Activated CD4-positive, alpha-beta memory T cell treated with anti-CD3 and anti-CD28 coated beads for 36 hours (primary cell): ENCODE data around the gene EWSR1. TPM values are rescaled to one million over a fixed set of nuclear protein-coding genes. Genes with fewer than 3 reads are reported as not detected.
"Not testable (repeated sequence)": the region's sequence is repeated elsewhere in the genome, so short reads cannot be mapped to it uniquely, and the experiment has no call there.

ENCODE experiments used
- CTCF ChIA-PET: fragments of 350-600 bp; sonication (Branson Sonifier 250); formaldehyde crosslinking; loops from one replicate; lab custom pipeline; 2021; ENCODE audit warnings: antibody characterized with exemption, inconsistent platforms; lab: Charles Lee
- POLR2A ChIA-PET: fragments of 350-600 bp; sonication (Branson Sonifier 250); formaldehyde crosslinking; loops from one replicate; lab custom pipeline; 2021; ENCODE audit warnings: antibody characterized with exemption; lab: Charles Lee
- DNase-seq: peaks from one replicate; pipeline ENCODE4 v3.0.0-alpha.2; 2020
- H3K27ac Mint-ChIP-seq: one replicate; pipeline ENCODE4 v1.8.0; 2021; ENCODE audit warnings: mixed read lengths
- H3K27me3 Mint-ChIP-seq: one replicate; pipeline ENCODE4 v1.8.0; 2021; ENCODE audit warnings: mixed read lengths
- H3K36me3 Mint-ChIP-seq: one replicate; pipeline ENCODE4 v1.8.0; 2021; ENCODE audit warnings: mixed read lengths
- H3K4me1 Mint-ChIP-seq: one replicate; pipeline ENCODE4 v1.8.0; 2021; ENCODE audit warnings: low read depth, mixed read lengths
- H3K4me3 Mint-ChIP-seq: one replicate; pipeline ENCODE4 v1.8.0; 2021; ENCODE audit warnings: mild to moderate bottlenecking, mixed read lengths
- H3K9me3 Mint-ChIP-seq: one replicate; pipeline ENCODE4 v1.8.0; 2021; ENCODE audit warnings: mixed read lengths
- intact Hi-C: fragments of 100-400 bp; cut with micrococcal nuclease; formaldehyde crosslinking; loops from one replicate; pipeline ENCODE4 v1.15.1; 2023
- total RNA-seq, 2 experiments: library from RNA; stranded (reverse); gene quantifications; one replicate each; pipeline ENCODE4 v1.2.3, GENCODE V29; 2021

The EWSR1 gene
- total RNA-seq, 2 experiments from 2014 or later: 286 to 302 TPM

- peaks cover 33% of the 10 kb centered on the region for H3K36me3 Mint-ChIP-seq
- H3K27ac Mint-ChIP-seq: no peak overlapping the region
- intact Hi-C loops: no loop called here
Measured at GRCh38 chr22:29341056-29341848, 73.2 kb downstream of the EWSR1 start.

GRCh38 chr22:29341849-29342127 lies 73.7 kb downstream of the EWSR1 start:
- POLR2A ChIA-PET: no interaction called here
- Mint-ChIP-seq H3K4me1 (no peaks in the 10 kb centered on the region), H3K27ac (no peak overlapping the region)

More at GRCh38 chr22:29341056-29341848, 73.2 kb downstream of the EWSR1 start:
- H3K4me3 Mint-ChIP-seq: no peak overlapping the region
- DNase-seq: no peak
- H3K9me3 Mint-ChIP-seq: no peaks in the 10 kb centered on the region
- POLR2A ChIA-PET: no interaction called here
- H3K27me3 Mint-ChIP-seq: no peaks in the 10 kb centered on the region
- H3K4me1 Mint-ChIP-seq: no peaks in the 10 kb centered on the region
- CTCF ChIA-PET: no interaction called here

GRCh38 chr22:29342177-29342576 lies 74.1 kb downstream of the EWSR1 start:
- ChIA-PET POLR2A (no interaction called here), CTCF (no interaction called here)
- no peak for DNase-seq
- H3K36me3 Mint-ChIP-seq: peaks cover 40% of the 10 kb centered on the region
- H3K27me3 Mint-ChIP-seq: no peaks in the 10 kb centered on the region
- H3K9me3 Mint-ChIP-seq: no peaks in the 10 kb centered on the region
- no peak overlapping the region for H3K27ac Mint-ChIP-seq
- no peak overlapping the region for H3K4me3 Mint-ChIP-seq
- intact Hi-C loops: no loop called here
- H3K4me1 Mint-ChIP-seq: no peaks in the 10 kb centered on the region

More at GRCh38 chr22:29341849-29342127, 73.7 kb downstream of the EWSR1 start:
- H3K4me3 Mint-ChIP-seq: no peak overlapping the region
- H3K27me3 Mint-ChIP-seq: no peaks in the 10 kb centered on the region
- H3K36me3 Mint-ChIP-seq: peaks cover 38% of the 10 kb centered on the region
- no peak for DNase-seq
- CTCF ChIA-PET: no interaction called here
- intact Hi-C loops: no loop called here
- no peaks in the 10 kb centered on the region for H3K9me3 Mint-ChIP-seq

- peaks cover 45% of the 10 kb centered on the region for H3K36me3 Mint-ChIP-seq
- no peak for DNase-seq
- H3K9me3 Mint-ChIP-seq: no peaks in the 10 kb centered on the region
- ChIA-PET CTCF (no interaction called here), POLR2A (no interaction called here)
- H3K4me1 Mint-ChIP-seq: no peaks in the 10 kb centered on the region
- no peak overlapping the region for H3K4me3 Mint-ChIP-seq
- H3K27ac Mint-ChIP-seq: no peak overlapping the region
- intact Hi-C loops: no loop called here
- no peaks in the 10 kb centered on the region for H3K27me3 Mint-ChIP-seq
Measured at GRCh38 chr22:29342577-29343312, 74.7 kb downstream of the EWSR1 start.

GRCh38 chr22:29343313-29343805 lies 75.3 kb downstream of the EWSR1 start:
- H3K36me3 Mint-ChIP-seq: peaks cover 44% of the 10 kb centered on the region
- no peaks in the 10 kb centered on the region for H3K4me1 Mint-ChIP-seq
- intact Hi-C loops: no loop called here
- H3K9me3 Mint-ChIP-seq: no peaks in the 10 kb centered on the region
- peak; percentile 20 for DNase-seq
- ChIA-PET CTCF (no interaction called here), POLR2A (no interaction called here)
- no peaks in the 10 kb centered on the region for H3K27me3 Mint-ChIP-seq
- H3K27ac Mint-ChIP-seq: no peak overlapping the region
- H3K4me3 Mint-ChIP-seq: no peak overlapping the region

GRCh38 chr22:29344137-29344536 lies 76.1 kb downstream of the EWSR1 start:
- H3K27ac Mint-ChIP-seq: no peak overlapping the region
- H3K36me3 Mint-ChIP-seq: peaks cover 46% of the 10 kb centered on the region
- H3K9me3 Mint-ChIP-seq: no peaks in the 10 kb centered on the region
- H3K4me3 Mint-ChIP-seq: no peak overlapping the region
- intact Hi-C loops: no loop called here
- H3K27me3 Mint-ChIP-seq: no peaks in the 10 kb centered on the region
- no peaks in the 10 kb centered on the region for H3K4me1 Mint-ChIP-seq
- ChIA-PET CTCF (no interaction called here), POLR2A (no interaction called here)
- no peak for DNase-seq

GRCh38 chr22:29344889-29345288 lies 76.8 kb downstream of the EWSR1 start:
- H3K4me3 Mint-ChIP-seq, intact Hi-C loops, H3K27me3 Mint-ChIP-seq, H3K27ac Mint-ChIP-seq, DNase-seq, H3K9me3 Mint-ChIP-seq, CTCF ChIA-PET, POLR2A ChIA-PET, H3K4me1 Mint-ChIP-seq: not testable (repeated sequence)
- H3K36me3 Mint-ChIP-seq: peaks cover 42% of the 10 kb centered on the region

- H3K4me3 Mint-ChIP-seq: no peak overlapping the region
Measured at GRCh38 chr22:29345932-29346331, 77.9 kb downstream of the EWSR1 start.

GRCh38 chr22:29346659-29347058 lies 78.6 kb downstream of the EWSR1 start:
- intact Hi-C loops: no loop called here
- no peak for DNase-seq
- Mint-ChIP-seq H3K36me3 (peaks cover 51% of the 10 kb centered on the region), H3K4me3 (no peak overlapping the region), H3K4me1 (no peaks in the 10 kb centered on the region), H3K27me3 (no peaks in the 10 kb centered on the region), H3K9me3 (no peaks in the 10 kb centered on the region), H3K27ac (no peak overlapping the region)
- ChIA-PET CTCF (no interaction called here), POLR2A (no interaction called here)

More at GRCh38 chr22:29345932-29346331, 77.9 kb downstream of the EWSR1 start:
- POLR2A ChIA-PET: no interaction called here
- Mint-ChIP-seq H3K4me1 (no peaks in the 10 kb centered on the region), H3K27ac (no peak overlapping the region), H3K27me3 (no peaks in the 10 kb centered on the region), H3K9me3 (no peaks in the 10 kb centered on the region), H3K36me3 (peaks cover 45% of the 10 kb centered on the region)
- DNase-seq: no peak
- CTCF ChIA-PET: no interaction called here
- intact Hi-C loops: no loop called here

GRCh38 chr22:29348041-29348440 lies 80.0 kb downstream of the EWSR1 start:
- Mint-ChIP-seq H3K4me3 (no peak overlapping the region), H3K36me3 (peaks cover 54% of the 10 kb centered on the region), H3K27ac (no peak overlapping the region), H3K4me1 (no peaks in the 10 kb centered on the region), H3K27me3 (no peaks in the 10 kb centered on the region), H3K9me3 (no peaks in the 10 kb centered on the region)
- DNase-seq: no peak
- ChIA-PET CTCF (no interaction called here), POLR2A (no interaction called here)
- intact Hi-C loops: no loop called here

- ChIA-PET CTCF (no interaction called here), POLR2A (no interaction called here)
- no peak for DNase-seq
- Mint-ChIP-seq H3K27me3 (no peaks in the 10 kb centered on the region), H3K4me3 (no peak overlapping the region), H3K36me3 (peaks cover 56% of the 10 kb centered on the region), H3K9me3 (no peaks in the 10 kb centered on the region), H3K27ac (no peak overlapping the region), H3K4me1 (no peaks in the 10 kb centered on the region)
- intact Hi-C loops: no loop called here
Measured at GRCh38 chr22:29348956-29349355, 80.9 kb downstream of the EWSR1 start.
